Lung (tissue), 12 donors: ENCODE measurements around the gene SLC43A1. TPM values are rescaled to one million over a fixed set of nuclear protein-coding genes. Genes with fewer than 3 reads are reported as not detected.

Experiments used
- ATAC-seq: fragments of 200-7000 bp; cut with Tn5 transposase; one replicate; pipeline ENCODE4 v1.9.1; 2020; ENCODE audit warnings: moderate number of reproducible peaks; ENCODE audit not compliant: insufficient read depth, low FRiP score
- DNase-seq, 3 donors: peaks; one replicate each; pipeline ENCODE4 v3.0.0-alpha.2; 2013 to 2017
- H3K27ac ChIP-seq, 2 donors: one replicate each; pipeline ENCODE4 v1.5.1; 2013; ENCODE audit warnings: mild to moderate bottlenecking in 2 of 2, moderate library complexity in 2 of 2, control low read depth in 1 of 2, inconsistent platforms in 1 of 2, low read depth in 1 of 2, low read length in 1 of 2
- H3K27me3 ChIP-seq, 3 donors: one replicate each; pipeline ENCODE4 v1.5.1; 2013; ENCODE audit warnings: low read length in 2 of 3; ENCODE audit not compliant: control insufficient read depth in 3 of 3, insufficient read depth in 3 of 3
- H3K36me3 ChIP-seq, 4 donors: one replicate each; pipeline ENCODE4 v1.5.1; 2013; ENCODE audit warnings: low read length in 4 of 4, mild to moderate bottlenecking in 1 of 4, moderate library complexity in 1 of 4; ENCODE audit not compliant: control insufficient read depth in 4 of 4, insufficient read depth in 4 of 4
- H3K4me1 ChIP-seq, 5 donors: one replicate each; pipeline ENCODE4 v1.5.1; 2013; ENCODE audit warnings: low read length in 5 of 5, mild to moderate bottlenecking in 2 of 5, moderate library complexity in 1 of 5; ENCODE audit not compliant: control insufficient read depth in 5 of 5, insufficient read depth in 5 of 5
- H3K4me3 ChIP-seq: one replicate; pipeline ENCODE4 v1.5.1; 2013; ENCODE audit warnings: mild to moderate bottlenecking, control low read depth, moderate library complexity
- H3K9ac ChIP-seq, 2 donors: one replicate each; pipeline ENCODE4 v1.5.1; 2013; ENCODE audit warnings: low read length in 2 of 2, control low read depth in 1 of 2; ENCODE audit not compliant: insufficient read depth in 1 of 2
- H3K9me3 ChIP-seq, 4 donors: one replicate each; pipeline ENCODE4 v1.5.1; 2013; ENCODE audit warnings: low read length in 3 of 4, mild to moderate bottlenecking in 1 of 4, moderate library complexity in 1 of 4; ENCODE audit not compliant: control insufficient read depth in 4 of 4, insufficient read depth in 3 of 4
- WGBS, 2 donors: extraction: QIAGEN DNeasy Blood & Tissue Kit; methylation state at CpG; one replicate each; pipeline ENCODE4 v1.1.7; 2013; 5-methylcytosine and 5-hydroxymethylcytosine counted together
- polyA plus RNA-seq, 2 donors: library from polyadenylated mRNA; stranded (reverse); fragments of 200-250 nt; gene quantifications; one replicate each; pipeline ENCODE4 v1.2.1, GENCODE V29; 2013
- total RNA-seq, 2 donors: library from RNA; depleted of rRNA in 1 of 2; stranded (reverse); fragments of >200 nt in 1 of 2; gene quantifications; one replicate each; pipeline ENCODE4 v1.2.1, GENCODE V29; 2014 to 2021
- TF ChIP-seq, protein P1 (sequence below): IDR thresholded peaks from 2 replicates; pipeline ENCODE4 v1.5.1; 2012; ENCODE audit warnings: mild to moderate bottlenecking; ENCODE audit errors: control extremely low read depth, extremely low read depth
- donor health status: control.
- donor health status: control.
- donor health status: Bipolar disorder and iron deficiency.
- donor health status: healthy.
- donor health status: DM: yes; HTN: yes; CAD: no.

Gene SLC43A1
- total and polyA plus RNA-seq, 4 donors, result 10.3 to 18.7 (median 16.7) TPM

DNA sequence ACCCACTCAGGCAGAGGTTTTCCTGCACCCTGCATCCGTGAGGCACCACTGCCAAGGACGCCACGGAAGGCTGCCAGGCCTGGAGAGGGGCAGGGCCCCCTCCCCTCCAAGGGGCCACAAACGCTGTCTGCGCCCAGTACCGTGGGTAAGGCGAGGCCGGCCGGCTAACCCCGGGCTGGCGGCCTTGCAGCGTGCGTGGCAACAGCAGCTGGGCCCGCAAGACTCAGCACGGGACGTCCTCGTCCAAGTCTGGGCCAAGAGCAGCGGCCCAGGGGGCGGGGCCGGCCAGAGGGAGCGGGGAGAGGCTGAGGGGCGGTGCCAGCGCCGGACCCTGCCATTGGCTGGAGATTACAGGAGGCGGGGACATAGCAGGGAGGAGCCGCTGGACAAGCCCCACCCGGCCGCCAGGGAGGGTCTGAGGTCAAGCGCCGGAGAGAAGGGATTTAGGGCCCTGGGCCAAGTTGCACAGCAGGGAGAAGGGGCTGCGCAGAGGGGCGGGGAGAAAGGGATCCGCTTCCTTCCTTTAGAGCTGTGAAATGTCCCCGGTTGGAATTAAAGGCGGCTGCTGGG is 16.0 kb downstream of the SLC43A1 start:
- TF ChIP-seq, protein P1, sequence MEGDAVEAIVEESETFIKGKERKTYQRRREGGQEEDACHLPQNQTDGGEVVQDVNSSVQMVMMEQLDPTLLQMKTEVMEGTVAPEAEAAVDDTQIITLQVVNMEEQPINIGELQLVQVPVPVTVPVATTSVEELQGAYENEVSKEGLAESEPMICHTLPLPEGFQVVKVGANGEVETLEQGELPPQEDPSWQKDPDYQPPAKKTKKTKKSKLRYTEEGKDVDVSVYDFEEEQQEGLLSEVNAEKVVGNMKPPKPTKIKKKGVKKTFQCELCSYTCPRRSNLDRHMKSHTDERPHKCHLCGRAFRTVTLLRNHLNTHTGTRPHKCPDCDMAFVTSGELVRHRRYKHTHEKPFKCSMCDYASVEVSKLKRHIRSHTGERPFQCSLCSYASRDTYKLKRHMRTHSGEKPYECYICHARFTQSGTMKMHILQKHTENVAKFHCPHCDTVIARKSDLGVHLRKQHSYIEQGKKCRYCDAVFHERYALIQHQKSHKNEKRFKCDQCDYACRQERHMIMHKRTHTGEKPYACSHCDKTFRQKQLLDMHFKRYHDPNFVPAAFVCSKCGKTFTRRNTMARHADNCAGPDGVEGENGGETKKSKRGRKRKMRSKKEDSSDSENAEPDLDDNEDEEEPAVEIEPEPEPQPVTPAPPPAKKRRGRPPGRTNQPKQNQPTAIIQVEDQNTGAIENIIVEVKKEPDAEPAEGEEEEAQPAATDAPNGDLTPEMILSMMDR, result no peak
- peaks cover 0 to 3% (median 1%) of the 10 kb centered on the region in 4 donors for H3K36me3 ChIP-seq
- H3K9ac ChIP-seq, result no peak overlapping the region
- peaks cover 4 to 22% (median 7%) of the 10 kb centered on the region in 5 donors for H3K4me1 ChIP-seq
- WGBS, 2 donors, result 13 to 20% methylated on average over 34 of the region's 35 CpGs
- peak overlapping the region; percentile 87 to 93 for H3K27ac ChIP-seq
- DNase-seq, result peak; percentile 99
- no peak overlapping the region for H3K4me3 ChIP-seq
- no peaks in the 10 kb centered on the region for H3K27me3 ChIP-seq
- ATAC-seq, result peak; percentile 99
- no peaks in the 10 kb centered on the region for H3K9me3 ChIP-seq

DNA sequence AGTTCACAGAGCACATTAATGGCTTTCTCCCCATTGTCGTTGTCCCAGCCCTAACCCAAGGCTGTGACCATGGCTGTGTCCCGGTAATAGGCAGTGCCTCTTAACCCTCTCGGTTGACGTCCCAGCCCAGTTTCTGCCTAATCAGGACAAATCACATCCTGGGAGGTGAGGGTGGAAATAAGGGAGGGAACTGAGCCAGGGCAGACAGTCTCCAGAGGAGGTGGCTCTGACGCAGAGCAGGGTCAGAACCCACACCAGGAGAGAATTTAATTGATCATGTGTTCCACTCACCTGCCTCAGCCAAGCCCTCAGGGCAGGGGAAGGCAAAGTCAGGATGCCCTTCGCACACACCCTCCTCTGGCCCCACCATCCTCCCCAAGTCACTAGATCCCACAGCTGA is 17.0 kb downstream of the SLC43A1 start:
- 89 to 91% methylated on average over 6 of the region's 6 CpGs for WGBS, 2 donors

DNA sequence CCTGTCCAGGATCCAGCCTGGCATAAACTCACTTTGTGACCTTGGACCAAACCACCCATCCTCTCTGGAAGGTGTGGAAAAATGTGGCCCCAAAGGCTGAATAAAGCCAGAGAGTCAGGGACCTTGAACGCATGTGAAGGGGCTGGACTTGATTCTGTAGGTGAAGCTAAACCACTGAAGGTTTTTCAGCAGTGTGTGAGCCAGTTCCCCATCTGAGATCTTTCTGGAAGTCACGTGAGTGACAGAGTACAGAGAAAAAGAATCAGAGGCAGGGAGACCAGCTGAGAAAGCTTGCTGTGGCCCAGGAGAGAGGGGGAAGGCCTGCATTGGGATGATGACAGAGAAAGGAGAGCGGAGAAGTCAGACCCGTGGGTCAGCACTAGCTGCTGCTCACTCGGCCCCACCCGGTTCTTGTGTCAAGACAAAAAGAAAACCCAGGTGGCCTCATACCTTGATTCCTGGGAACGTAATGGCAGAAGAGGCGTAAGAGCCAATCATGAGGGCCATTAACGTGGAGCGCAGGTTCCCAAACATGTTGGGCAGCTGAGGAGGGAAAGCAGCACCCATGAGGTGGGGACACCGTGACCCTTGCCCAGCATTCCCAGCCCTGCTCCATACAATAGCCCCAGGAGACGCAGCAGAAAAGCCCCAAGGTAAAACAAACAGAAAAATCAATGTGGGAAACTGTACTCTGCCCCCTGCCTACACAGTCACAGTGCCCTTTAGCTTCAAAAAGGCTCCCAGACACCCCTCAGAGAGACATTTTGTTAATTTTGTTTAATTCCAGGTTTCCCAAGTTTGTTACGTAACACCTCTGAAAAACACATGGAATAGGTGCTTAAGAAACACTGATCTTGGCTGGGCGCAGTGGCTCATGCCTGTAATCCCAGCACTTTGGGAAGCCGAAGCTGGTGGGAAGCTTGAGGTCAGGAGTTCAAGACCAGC is 17.9 kb downstream of the SLC43A1 start:
- Histone ChIP-seq H3K9ac (no peak overlapping the region), H3K9me3 (no peaks in the 10 kb centered on the region), H3K27ac (no peak overlapping the region), H3K4me3 (no peak overlapping the region), H3K4me1 (peaks cover 4 to 22% (median 7%) of the 10 kb centered on the region in 5 donors), H3K36me3 (peaks cover 0 to 8% (median 2%) of the 10 kb centered on the region in 4 donors), H3K27me3 (no peaks in the 10 kb centered on the region)
- DNase-seq, result no peak
- TF ChIP-seq, protein P1, result no peak
- 93 to 96% methylated on average over 15 of the region's 15 CpGs for WGBS, 2 donors
- ATAC-seq, result no peak

More for the DNA sequence above, 17.0 kb downstream of the SLC43A1 start:
- ATAC-seq, result no peak
- no peak overlapping the region for H3K9ac ChIP-seq
- no peaks in the 10 kb centered on the region for H3K9me3 ChIP-seq
- H3K27ac ChIP-seq, result peak overlapping the region in 1 of 2 donors; percentile 34
- TF ChIP-seq, protein P1, result no peak
- H3K27me3 ChIP-seq, result no peaks in the 10 kb centered on the region
- peaks cover 4 to 22% (median 7%) of the 10 kb centered on the region in 5 donors for H3K4me1 ChIP-seq
- no peak for DNase-seq
- H3K4me3 ChIP-seq, result no peak overlapping the region
- peaks cover 0 to 6% (median 2%) of the 10 kb centered on the region in 4 donors for H3K36me3 ChIP-seq
